ENCODE data around the gene ZAR1.
"Not testable (repeated sequence)": the region's sequence is repeated elsewhere in the genome, so short reads cannot be mapped to it uniquely, and the experiment has no call there.

The ZAR1 gene, protein sequence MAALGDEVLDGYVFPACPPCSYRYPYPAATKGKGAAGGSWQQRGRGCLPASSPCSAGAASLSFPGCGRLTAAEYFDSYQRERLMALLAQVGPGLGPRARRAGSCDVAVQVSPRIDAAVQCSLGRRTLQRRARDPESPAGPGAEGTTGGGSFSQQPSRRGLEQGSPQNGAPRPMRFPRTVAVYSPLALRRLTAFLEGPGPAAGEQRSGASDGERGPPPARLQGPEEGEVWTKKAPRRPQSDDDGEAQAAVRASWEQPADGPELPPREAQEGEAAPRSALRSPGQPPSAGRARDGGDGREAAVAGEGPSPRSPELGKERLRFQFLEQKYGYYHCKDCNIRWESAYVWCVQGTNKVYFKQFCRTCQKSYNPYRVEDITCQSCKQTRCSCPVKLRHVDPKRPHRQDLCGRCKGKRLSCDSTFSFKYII

DNA sequence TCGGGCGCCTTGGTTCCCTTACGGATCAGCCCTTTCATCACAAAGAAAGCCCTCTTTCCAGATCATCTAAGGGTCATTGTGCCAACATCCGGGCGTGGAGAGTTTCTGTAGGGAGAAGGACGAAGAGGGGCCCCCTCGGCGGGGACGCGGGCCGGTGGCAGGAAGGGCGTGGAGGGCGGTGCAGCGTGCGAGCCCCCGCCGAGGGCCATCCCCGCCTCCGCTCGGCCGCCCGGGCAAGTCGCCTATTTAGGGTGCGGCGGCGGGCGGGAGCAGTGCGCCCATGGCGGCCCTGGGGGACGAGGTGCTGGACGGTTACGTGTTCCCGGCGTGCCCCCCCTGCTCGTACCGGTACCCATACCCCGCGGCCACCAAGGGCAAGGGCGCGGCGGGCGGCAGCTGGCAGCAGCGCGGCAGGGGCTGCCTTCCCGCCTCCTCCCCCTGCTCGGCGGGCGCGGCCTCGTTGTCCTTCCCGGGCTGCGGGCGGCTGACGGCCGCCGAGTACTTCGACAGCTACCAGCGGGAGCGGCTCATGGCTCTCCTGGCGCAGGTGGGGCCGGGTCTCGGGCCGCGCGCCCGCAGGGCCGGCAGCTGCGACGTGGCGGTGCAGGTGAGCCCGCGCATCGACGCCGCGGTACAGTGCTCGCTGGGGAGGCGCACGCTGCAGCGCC lies at the start of gene ZAR1:
Gene ZAR1 (plus strand): TSS at position 241 of the 668 bp plus-strand sequence. CDS start 40 bp downstream, at position 281.
- no peak for DNase-seq

DNA sequence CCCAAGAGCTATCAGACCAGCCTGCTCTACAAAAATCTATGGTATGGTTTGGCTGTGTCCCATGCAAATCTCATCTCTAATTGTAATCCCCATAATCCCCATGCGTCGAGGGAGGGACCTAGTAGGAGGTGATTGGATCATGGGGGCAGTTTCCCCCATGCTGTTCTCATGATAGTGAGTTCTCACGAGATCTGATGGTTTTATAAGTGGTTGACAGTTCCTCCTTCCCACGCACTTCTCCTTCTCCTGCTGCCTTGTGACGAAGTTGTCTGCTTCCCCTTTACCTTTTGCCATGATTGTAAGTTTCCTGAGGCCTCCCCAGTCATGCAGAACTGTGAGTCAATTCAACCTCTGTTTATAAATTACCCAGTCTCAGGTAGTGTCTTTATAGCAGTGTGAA lies 49.1 kb upstream of the ZAR1 start:
- not testable (repeated sequence) for DNase-seq

DNA sequence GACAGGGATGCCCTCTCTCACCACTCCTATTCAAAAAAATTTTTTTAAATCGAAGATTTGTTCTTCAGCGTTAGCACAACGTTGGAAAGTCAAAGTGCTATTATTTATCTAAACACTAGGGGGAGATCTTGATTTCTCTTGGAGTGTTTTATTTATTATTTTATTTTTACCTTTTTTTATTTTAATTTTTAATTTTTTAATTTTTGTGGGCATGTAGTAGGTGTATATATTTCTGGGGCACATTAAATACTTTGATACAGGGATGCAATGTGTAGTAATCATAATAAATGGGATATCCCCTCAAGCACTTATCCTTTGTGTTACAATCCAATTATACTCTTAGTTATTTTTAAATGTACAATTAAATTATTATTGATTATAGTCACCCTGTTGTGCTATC lies 44.3 kb upstream of the ZAR1 start:
- DNase-seq = no peak

DNA sequence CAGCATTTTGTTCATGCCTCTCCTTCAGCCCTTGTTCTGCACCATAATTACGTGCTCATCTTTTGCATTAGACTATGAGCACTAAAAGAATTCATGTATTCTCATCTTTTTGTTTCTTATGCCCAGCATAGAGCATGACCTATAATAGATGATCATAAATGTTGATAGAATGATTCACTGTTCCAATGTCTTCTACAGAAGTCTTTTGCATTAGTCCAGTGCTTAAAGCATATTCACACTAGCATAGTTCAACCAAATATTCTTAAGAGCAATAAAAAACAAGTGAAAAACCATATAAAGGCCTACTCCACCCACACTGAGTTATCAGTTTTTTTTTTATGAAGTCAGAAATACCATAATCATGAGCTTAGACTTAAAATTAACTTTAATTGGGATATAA lies 43.4 kb upstream of the ZAR1 start:
- DNase-seq = no peak

DNA sequence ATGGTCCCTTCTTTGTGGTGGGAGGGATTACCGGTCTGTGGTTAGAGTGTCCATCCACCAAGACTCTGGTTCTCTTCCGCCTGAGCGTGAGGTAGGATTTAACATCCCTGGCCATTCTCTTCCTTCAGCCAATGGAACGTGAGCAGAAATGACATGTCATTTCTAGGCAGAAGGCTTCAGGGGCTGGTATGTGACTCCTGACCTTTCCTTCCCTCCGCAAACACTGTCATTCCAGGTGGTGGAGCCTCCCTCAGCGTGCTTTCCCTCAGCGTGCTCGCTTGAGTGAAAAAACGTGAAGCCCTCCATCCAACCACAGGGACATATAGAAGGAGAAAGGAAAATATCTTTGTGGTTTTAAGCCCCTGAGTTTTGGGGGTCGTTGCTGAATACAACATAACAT lies 40.9 kb upstream of the ZAR1 start:
- DNase-seq = no peak

DNA sequence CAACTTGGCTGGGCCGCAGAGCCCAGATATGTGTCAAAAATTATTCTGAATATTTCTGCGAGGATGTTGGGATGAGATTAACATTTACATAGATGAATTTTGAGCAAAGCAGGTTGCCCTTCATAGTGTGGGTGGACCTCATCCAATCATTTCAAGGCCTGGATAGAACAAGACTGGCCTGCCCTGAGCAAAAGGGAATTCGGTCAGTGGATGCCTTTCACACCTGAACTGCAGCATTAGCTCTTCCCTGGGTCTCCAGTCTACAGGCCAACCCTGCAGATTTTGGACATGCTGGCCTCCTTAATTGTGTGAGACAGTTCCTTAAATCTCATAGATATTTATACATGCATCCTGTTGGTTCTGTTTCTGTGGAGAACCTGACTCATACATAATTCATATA lies 39.3 kb upstream of the ZAR1 start:
- DNase-seq = no peak

DNA sequence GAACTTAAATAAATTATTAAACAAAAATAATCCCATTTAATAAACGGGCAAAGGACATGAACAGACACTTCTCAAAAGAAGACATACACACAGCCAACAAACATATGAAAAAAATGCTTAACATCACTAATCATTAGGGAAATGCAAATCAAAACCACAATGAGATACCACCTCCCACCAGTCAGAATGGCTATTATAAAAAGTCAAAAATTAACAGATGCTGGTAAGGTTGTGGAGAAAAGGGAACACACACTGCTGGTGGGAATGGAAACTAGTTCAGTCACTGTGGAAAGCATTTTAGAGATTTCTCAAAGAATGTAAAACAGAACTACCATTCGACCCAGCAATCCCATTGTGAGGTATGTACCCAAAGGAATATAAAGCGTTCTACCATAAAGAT lies 38.4 kb upstream of the ZAR1 start:
- not testable (repeated sequence) for DNase-seq

DNA sequence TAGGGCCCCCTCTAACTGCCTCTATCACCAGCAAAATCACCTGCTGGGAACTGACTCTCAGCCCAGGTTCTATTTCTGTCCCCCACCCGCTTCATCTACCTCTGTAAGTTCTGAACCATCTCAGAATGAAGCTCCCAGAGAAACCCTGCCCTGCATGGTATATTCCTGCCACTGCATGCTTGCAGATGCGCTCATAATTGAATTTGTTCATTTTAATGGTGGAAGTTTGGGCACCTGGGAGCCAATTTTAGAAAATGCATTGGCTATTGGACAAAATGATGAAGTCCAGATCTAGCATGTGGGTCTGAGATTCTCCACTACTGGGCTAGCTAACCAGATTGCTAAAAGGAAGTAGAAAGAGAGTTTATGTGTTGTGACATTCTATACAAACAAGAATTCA lies 35.5 kb upstream of the ZAR1 start:
- no peak for DNase-seq

DNA sequence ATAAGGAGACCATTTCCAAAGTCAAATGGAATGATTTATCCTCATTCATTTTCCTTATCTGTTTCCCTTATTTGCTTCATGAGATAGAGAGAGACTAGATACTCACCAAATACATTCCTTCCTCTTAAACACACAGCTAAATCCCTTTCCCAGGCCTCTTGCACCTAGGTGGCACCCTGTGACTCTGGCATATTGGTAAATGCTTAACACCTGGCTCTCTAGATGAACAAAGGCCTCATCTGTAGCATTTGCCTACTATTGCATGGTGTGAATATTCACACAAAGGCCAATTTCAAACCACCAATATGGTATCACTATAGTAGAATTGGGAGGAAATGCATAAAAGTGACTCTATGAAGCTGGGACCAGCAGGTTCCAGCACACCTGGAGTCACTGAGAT lies 29.1 kb upstream of the ZAR1 start:
- no peak for DNase-seq

DNA sequence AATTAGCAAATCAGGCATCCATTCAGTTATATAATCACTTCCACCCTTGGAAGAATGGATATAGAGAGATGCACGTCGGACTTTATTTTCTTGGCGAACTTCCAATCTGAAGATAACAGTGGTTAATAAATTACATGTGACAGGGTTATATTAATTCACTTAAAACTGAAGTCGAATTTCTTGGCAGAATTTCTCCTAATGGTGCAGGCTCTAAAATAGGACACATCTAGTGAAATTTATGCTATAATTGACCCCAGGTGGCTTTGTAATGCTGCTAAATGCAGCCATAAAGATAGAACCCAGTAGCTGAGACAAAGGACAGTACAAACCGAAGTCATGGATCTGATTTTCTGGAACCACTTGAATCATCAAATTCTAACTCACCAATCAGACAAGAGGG lies 27.7 kb upstream of the ZAR1 start:
- DNase-seq = no peak

DNA sequence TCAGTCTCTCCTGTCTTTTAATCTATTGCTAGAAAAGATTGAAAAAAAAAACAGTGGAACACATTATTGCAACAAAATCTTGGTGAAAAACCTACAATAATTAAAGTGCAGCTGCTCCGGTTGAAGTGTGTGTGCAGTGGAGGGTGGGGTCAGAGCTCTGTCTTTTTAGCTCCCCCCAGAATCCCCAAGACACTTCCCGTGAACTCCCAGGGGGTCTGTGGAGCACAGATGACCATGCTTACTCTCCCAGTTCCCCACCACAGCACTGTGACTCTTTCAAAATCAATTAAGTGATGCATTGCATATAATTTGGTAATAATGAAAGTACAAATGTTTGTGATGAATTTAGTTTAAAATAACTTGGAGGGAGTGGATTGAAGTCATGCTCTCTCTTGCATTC lies 22.6 kb upstream of the ZAR1 start:
- no peak for DNase-seq

DNA sequence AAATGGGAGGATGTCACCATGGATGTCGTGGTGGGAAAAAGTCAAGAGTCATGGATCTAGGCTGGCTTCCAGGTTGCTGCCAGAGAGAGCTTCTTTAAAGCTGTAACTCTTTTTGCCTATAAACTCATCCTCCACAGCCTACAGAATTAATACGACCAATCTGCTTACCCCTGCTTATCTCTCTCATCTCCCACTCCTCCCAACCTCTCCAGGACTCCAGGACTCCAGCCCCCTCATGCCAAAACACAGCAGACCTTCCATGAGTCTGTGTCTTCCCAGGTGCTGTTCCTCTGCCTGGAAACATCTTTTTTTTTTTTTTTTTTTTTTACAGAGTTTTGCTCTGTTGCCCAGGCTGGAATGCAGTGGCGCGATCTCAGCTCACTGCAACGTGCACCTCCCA lies 22.2 kb upstream of the ZAR1 start:
- DNase-seq = no peak

DNA sequence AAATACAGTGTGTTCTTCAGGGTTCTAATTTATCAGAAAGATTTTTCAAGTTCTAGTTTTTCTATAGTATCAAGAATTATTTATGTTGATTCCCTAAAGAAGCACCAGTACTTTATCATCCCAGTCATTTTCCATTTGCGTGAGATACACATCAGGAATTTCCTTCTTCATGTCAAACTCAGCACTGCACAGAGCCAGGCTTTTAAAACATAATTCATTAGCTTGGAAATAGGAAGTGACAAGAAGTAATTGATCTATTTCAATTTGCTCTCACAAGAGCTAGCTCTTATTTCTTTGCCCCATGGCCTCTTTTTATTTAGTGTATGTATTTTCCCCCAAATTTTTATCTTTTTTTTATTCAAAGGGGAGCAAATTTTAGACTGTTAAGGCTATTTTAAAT lies 19.9 kb upstream of the ZAR1 start:
- DNase-seq = no peak

DNA sequence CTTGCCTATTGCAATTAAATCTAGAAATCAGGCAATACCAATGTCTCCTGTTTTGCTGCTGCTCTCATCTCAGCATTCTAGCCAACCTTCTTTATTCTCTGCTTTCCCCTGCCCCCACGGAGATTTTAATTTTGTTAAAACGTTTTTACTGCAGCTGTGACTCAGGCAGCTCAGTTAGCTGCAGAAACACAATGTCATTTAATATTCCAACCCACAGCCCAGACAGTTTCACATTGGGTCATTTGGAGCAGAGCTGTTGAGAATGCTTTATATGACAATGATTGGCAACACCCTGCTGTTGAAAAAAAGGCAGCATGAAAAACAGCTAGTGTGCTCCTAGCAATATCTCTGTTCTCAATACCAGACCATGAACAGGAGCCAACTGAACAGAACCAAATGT lies 19.5 kb upstream of the ZAR1 start:
- DNase-seq = no peak

DNA sequence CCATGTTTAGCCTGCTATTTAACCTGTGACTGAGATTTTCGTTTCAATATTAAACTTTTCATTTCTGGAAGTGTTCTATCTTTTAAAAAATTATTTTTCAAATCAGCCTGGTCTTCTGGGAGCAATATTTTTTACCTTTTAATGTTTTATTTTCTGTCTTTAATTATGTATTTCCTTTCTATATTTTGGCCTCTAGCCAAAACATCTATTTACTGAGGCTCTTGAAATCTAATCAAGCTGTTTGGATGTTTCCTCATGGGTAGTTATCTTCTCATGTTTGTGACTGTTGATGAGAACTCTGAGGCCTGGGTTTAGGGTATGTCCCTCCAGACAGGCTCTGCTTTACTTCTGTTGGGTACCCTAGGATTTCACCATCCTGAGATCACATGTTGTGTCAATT lies 17.3 kb upstream of the ZAR1 start:
- DNase-seq = no peak

DNA sequence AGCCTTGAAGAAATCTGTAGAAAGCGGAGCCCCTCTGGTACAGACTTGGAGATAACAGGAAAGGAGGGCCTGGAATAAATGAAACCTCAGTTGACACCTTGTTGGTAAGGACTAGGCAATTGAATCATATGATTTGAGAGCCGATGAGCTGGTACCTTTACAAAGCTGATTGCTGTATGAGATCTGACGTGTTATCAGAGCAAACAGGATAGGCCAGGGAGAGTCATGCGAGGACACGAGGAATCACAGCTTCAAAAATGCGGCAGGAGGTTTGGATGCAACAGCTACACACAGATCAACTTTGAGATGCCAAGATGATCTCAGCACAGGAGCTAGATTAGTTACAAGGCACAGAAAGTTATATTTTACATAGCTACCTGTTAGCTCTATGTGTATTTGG lies 14.3 kb upstream of the ZAR1 start:
- DNase-seq = no peak

DNA sequence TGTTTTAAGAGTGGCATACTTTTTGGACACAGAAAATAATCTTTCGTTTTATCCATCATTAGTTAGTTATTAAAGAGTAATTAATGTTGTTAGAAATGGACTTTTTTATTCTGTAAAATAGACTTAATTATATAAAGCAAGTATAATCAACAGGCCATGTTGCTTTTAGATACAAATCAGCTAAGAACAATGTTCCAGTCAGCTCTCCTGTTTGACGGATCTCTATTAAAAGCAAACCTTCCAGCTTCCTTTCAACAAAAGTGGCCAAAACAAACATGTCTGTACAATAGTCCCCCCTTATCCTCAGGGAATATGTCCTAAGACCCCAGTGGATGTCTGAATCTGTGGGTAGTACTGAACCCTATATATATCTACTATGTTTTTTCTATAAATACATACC lies 11.8 kb upstream of the ZAR1 start:
- DNase-seq = no peak

DNA sequence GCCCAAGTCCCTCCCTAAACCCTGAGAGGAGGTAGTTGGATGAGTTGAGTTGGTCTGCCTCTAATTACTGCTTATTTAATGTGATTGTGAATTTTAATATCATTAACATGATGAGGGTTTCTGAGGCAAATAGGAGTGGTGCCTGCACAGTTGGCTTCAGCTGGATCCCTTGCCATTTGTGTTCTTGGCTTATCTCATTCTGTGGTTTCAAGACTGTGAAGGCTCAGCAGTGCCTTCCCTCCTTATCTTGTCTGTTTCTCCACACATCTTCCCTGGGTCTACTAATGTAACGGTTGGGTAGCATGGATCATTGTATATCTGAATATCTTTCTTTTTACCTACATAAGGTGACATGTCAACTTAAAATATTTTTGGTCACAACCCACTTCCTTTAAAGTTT lies 8.5 kb upstream of the ZAR1 start:
- DNase-seq = no peak

DNA sequence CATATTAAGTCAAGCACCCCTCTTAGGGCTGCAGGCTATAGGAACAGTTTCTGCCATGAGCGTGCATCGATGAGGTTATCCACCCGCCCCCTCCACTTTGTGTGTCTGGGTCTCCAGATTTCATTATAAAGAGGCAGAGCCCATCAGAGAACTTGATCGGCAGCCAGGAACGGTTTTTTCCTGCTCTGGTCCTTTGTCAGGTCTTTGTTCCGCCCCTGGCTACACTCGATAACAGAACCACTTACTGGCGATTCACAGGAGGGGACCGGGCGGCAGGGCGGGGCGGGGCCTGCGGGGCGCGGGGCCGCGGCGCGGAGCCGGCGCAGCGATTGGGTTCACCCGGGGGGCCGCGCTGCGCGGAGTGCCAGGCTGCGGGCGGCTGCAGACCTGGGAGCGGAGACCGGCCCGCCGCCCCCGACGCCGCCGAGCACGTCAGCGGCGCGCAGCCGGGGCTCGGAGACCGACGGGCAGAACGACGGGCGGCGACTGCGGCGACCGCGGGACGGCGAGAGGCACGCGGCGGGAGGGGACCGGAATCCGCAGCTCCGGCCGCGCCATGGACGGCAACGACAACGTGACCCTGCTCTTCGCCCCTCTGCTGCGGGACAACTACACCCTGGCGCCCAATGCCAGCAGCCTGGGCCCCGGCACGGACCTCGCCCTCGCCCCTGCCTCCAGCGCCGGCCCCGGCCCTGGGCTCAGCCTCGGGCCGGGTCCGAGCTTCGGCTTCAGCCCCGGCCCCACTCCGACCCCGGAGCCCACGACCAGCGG lies 6.9 kb upstream of the ZAR1 start, which contains the start of gene SLC10A4:
Gene SLC10A4 (plus strand): TSS at position 338 of the 771 bp plus-strand sequence. CDS start 219 bp downstream, at position 557.
- no peak for DNase-seq

DNA sequence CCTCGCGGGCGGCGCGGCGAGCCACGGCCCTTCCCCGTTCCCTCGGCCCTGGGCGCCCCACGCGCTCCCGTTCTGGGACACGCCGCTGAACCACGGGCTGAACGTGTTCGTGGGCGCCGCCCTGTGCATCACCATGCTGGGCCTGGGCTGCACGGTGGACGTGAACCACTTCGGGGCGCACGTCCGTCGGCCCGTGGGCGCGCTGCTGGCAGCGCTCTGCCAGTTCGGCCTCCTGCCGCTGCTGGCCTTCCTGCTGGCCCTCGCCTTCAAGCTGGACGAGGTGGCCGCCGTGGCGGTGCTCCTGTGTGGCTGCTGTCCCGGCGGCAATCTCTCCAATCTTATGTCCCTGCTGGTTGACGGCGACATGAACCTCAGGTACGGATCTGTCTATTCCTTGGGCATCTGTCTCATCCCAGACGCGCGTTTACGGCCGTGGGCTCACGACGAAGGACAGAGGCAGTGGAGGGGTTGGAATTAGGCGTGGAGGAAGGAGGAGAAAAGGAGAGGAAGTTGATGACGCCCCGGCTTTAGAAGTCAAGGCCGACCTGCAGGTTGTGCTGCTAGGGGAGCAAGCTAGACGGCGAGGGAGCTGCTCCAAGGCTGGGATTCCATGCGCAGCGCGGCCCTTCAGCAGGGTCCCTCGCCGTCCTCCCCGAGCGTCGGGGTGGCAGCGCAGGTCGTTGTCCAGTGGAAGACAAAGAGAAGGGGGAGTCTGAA lies 6.1 kb upstream of the ZAR1 start:
- DNase-seq = no peak

DNA sequence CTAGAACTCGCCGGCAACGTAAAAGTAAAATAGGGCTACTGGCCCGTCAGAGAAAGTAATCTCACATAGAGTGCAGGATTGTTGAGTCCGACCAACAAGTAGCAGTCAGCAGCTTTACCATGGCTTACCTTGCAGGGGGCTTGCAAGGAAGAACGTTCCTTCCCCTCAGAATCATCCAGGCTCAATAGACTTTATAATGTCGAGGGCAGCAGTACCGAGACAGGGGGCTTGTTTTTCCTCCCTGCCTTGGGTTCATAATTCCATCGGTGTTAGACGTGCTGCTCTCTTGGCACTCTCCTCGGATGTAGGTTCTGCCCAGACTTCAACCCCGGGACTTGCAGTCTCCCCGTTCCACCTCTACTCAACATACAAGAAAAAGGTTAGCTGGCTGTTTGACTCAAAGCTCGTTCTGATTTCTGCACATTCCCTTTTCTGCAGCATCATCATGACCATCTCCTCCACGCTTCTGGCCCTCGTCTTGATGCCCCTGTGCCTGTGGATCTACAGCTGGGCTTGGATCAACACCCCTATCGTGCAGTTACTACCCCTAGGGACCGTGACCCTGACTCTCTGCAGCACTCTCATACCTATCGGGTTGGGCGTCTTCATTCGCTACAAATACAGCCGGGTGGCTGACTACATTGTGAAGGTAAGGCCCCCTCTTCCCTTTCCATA lies 5.4 kb upstream of the ZAR1 start:
- no peak for DNase-seq

DNA sequence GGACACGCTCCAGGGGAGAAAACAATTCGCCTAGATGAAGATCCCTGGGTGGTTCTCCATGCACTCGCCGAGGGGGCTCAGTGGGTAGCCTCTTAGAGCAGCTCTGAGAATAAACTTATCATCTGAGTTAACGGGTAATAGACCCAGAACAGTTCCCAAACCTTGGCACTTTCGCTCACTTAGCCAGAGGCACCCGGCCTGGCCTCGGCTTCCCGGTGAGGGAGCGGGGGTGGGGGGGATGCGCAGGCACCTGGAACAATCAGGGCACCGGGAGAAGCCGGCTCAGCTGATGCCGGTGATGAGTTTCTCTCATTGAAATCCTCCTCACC lies 405 bp upstream of the ZAR1 start:
- DNase-seq = no peak

Data from GDM1 (cell line).